HPDE6-E6E7 (cell line): ENCODE results near the gene SEC14L2.

ENCODE experiments used
- DNase-seq: peaks from one replicate; pipeline ENCODE4 v3.0.0; 2011; ENCODE audit warnings: missing footprints; ENCODE audit errors: extremely low spot score

The SEC14L2 gene

DNA sequence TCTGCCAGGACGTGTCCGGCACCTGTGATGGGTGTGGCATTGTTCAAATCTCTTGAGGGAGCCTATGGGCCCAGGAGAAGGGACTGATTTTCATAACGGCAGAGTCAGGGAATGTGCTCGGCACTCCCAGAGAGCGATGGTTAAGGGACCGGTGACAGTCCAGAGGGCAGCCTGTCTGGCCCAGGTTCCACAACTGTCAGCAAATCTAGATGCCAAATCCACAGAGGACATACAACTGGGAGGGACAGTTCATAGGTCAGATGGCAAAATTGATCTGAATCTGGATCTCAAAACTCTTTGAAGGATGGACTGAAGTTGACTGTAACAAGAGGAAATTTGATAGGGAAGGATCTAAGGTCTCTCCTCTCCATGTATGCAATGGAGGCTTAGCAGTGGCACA lies 7.5 kb downstream of the SEC14L2 start:
- DNase-seq, result no peak

DNA sequence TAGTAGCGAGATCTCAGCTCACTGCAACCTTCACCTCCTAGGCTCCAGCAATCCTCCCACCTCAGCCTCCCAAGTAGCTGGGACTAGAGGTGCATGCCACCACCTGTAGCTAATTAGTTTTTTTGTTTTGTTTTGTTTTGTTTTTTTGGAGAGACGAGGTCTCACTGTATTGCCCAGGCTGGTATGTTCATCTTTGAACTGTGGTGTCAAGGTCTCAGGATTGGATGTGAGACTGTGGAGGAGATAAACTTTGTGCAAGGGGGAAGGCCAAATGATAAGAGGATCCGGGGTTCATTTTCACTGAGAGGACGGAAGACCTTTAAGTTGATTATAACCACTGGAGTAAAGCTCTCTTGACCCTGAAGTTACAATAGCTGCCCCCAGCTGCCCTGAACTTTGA lies 8.9 kb downstream of the SEC14L2 start:
- no peak for DNase-seq

DNA sequence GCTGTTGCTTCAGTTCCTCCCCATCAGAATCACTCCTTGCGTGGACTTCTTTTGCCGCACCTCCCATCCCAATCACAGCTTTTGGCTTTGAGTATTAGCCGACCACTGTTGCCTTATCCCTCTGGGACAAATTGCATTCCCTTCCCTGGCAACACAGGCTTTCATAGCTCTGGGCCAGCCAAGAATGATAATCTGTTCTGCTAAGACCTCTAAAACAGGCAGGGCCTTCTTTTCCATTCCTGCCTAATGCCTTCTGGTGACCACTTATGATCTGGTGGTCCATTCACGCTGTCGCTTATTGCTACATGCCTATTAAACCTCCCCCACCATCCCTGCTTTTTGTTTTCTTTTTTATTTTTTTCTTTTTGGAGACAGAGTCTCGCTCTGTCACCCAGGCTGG lies 9.6 kb downstream of the SEC14L2 start:
- no peak for DNase-seq

DNA sequence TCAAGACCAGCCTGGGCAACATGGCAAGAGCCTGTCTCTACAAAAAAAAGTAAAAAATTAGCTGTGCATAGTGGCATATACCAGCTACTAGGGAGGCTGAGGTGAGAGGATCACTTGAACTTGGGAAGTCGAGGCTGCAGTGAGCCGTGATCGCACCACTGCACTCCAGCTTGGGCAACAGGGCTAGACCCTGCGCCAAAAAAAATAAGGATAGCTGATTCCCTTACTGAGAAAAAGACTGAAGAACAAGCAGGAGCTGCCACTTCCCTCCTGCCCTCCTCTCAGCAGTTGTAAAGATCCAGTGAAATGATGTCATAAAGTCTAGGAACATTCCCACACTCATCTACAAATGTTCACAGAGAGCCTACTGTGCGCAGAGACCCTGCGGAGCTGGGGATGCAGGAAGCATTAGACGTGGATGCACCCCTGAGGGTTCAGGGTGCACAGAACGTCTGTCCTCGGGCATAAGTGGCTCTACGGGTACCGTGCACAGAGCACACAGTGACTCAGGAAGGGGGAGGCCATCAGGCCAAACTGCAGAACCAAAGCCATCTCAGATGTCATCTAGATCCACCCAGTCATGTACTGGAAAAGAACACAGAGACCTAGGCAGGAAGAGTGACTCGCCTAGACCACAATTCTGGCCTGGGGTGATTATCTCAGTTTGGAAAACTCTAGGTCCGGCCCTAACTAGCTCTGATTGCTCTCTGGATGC lies 11.7 kb downstream of the SEC14L2 start:
- no peak for DNase-seq

DNA sequence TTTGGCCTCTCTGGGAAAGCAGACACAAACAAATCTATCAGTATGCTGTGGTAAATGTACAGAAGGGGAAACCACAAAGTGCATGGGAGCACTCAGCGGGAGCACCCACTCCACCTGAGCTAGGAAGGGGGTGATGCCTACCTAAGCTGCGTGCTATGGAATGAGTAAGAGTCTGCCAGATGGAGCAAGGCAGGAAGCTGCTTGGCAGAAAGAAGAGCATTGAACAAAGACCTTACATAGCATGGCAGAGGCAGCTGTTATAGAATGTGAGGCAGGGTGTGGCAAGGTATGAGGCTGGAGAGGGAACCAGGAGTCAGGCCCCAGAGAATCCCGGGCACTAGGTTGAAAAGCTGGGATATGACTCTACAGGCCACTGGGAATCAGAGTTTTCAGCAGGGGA lies 15.0 kb downstream of the SEC14L2 start:
- no peak for DNase-seq

DNA sequence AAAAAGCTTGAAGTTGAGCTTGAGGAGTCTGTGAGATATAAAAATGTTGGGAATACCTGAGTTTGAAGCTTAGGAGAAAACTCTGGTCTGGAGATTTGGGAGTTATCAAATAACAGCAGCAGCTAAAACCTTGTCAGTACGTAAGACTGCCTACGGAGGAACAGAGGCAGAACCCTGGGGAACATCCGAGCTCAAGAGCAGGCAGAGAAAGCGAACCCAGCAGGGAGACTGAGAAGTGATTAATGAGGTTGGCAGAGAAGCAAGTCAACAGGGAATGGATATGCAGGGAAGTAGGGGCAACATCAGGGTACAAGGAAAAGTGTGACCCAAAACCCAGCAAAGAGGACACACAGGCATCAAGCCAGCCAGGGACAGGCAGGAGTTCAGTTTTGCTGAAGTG lies 16.2 kb downstream of the SEC14L2 start:
- no peak for DNase-seq

DNA sequence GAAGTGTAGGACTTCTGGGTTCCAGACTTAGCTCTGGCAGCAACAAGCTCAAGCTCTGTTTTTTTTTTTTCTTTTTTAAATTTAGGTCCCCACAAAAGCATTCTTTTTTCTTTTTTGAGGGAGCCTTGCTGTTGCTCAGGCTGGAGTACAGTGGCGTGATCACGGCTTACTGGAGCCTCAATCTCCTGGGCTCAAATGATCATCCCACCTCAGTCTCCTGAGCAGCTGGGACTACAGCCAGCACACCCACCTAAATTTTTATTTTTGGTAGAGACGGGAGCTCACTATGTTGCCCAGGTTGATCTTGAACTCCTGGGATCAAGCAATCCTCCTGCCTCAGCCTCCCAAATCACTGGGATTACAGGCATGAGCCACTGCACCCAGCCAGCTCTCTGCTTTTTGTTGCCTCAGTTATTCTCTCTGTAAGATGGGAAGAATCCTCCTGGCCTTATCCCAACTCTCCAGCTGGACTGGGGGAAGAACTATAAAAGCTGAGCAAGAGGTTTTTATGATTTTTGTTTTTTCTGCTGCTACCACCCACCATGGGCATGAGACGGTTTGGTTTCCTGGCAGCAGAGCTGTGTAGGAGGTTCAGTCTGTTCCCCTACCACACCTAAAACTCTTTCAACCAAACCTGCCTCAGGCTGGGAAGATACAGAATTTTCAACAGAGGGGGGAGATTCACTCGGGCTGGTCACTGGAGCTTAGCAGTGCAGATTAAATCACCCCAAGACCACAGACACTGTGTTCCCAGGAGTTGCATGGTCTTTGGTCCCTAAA lies 17.1 kb downstream of the SEC14L2 start:
- DNase-seq, result no peak

DNA sequence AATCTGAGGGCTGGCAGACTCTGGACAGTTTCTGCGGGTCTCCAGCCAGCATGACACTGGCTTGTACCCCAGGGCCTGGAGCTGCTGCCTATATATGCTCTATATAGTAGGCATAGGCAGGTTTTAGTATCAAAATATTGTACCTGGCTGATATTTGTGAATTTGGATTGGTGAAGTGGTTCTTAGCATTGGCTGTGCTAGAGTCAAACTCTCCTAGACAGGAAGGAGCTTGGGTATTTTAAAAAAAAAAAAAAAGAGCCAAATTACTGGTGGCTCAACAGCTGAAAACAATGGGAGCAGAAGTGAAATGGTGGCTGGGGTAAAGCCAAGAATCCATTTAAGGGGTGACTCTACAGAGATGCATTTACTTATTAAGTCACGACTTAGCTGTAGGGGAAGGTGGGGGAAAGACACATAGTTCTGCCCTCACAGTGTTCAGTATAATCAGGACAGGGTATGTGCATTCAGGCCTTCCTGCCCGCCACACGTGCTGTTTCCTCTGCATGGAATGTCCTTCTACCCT lies 17.8 kb downstream of the SEC14L2 start:
- no peak for DNase-seq

DNA sequence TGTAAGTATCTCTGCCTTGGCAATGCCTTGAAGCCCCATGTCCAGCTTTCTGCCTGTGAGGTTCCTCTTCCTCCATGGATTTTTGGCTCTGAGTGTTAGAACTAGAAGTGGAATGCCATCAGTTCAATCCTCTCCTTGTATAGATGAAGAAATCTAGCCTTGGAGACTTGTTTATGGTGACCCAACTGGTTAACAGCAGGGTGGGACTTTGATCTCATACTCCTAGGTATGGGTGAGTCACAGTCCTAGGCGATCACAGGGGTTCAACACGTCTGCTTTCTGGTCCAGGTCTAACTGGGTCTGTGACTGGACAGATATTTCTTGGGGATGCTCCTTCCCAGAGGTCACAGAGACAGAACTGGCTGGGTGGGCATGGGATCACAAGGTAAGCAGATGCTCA lies 19.6 kb downstream of the SEC14L2 start:
- DNase-seq, result no peak

DNA sequence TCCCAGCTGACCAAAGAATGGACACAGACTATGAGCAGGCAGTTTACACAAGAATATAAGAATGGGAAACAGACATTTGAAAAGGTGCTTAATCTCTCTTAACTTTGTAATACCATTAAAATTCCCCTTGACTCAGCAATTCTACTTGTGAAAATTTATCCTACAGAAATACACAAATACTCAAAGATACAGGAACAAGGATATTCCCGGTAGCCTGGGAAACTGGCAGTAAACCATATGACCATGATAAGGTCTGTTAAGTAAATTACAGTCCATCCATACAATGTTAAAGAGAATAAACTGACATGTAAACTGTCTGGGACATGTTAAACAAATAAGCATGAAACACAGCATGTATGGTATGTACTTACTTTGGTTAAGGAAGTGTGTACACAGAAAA lies 20.0 kb downstream of the SEC14L2 start:
- no peak for DNase-seq

DNA sequence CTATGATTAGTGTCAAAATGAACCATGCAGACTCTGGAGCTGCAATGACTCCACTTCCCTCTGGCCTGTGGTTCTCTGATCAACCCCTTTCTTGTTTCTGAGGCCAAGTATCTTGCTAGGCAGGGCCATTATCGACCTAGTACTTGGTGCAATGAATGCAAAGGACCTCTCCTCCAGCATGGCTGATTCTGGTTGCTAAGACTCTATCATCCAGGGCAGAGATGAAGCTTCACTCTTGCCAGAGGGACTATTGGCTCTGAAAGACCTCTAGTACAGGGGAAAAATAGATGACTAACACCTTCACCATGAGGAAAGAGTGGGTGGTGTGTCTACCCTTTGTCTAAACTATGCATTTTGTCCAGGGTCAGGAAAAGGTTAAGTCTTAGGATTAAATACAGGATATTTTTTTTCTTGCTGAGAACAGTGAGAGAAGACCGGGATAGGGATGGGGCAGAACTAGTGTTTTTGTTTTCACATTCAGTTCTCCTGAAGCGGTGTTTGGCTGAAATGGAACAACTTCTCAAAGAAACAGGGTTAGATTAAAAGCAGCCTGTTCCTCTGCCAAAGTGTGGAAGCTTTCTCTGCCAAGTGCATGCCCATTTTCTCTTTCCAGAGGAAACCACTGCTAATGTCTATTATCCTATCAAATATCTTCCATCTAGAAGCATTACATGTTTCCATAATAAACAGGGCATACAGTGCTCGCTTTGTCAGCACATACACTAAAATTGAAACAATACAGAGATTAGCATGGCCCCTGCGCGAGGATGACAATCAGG lies 23.7 kb downstream of the SEC14L2 start:
- no peak for DNase-seq

DNA sequence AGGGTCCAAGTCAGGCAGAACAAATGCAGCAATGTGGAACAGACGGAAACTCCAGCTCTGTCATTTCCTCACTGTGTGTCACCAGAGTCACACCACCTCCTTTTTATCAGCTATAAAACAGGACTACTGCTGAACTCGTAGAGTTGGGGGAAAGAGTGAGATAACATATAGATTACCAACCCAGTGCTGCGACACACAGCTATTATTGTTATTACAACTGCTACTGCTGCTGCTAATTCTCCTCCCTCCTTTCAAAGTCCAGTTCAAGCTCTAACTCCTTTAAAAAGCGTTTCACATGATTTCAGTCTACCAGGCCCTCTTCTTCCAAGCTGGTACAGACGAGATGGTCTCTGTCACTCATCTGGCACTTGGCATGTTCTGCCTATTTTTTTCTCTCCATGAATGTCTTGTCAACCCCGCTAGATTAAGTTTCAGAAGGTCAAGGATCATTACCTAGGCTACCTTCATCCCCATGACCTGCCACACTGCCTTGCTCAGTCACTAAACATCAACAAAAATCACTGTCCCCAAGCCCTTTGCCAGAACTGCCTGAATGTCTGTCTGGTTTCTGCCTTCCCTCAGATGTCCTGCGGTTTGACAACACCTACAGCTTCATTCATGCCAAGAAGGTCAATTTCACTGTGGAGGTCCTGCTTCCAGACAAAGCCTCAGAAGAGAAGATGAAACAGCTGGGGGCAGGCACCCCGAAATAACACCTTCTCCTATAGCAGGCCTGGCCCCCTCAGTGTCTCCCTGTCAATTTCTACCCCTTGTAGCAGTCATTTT lies 25.1 kb downstream of the SEC14L2 start:
- DNase-seq, result no peak

DNA sequence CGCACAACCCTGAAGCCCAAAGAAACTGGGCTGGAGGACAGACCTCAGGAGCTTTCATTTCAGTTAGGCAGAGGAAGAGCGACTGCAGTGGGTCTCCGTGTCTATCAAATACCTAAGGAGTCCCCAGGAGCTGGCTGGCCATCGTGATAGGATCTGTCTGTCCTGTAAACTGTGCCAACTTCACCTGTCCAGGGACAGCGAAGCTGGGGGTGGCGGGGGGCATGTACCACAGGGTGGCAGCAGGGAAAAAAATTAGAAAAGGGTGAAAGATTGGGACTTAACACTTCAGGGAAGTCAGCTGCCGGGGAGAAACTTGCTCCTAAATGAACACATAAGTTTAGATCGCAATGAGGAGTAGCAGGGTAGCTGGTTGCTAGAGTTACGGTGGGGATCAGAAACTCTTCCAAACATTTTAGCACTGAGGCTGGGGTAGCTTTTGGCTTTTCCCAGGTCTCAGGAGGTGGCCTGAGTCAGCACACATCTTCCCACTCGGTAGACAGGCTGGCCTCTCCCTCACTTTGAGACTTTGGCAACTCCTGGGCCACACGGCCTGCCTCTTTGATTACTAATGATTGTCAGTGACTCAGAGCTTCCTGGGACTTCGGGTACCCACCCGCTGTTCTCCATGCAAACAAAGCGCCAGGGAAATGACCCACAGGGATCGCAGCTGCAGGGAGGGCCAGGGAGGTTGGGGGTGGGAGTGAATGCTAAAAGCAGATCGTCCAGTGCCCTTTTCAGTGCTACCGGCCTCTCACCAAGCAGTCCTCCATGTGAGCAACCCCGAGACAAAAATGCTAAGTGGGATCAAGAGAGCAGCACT lies 25.9 kb downstream of the SEC14L2 start:
- DNase-seq, result peak; percentile 80

DNA sequence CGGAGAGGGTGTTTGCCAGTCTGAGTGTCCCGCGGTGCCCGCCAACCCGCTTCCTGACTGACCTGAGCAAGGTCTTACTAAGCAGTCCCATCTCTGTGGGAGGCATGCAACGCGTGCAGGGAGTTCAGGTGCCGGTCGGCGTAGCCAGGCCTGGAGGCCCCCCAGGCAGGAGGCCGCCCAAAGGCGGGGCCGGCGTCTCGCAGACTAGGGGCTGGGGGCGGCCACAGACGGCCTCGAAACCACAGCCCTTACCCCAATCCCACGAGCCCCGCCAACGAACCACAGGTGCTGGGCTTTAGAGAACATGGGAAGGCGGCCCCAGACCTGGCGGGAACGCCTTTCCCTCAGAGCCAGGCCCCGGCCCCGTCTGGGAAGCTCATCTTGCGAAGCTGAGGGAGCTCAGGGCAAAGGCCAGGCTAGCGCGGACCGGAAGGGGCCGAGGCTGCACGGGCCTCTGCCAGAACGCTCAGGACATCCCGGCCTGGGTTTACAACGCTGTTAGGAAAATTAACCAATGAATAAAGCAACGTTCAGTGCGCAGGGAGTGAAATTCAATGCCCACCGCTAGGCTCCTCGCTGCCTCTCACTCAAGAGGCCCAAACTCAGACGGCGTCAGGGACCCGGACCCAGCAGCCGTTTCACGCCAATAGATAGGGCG lies 26.6 kb downstream of the SEC14L2 start:
- DNase-seq, result no peak

DNA sequence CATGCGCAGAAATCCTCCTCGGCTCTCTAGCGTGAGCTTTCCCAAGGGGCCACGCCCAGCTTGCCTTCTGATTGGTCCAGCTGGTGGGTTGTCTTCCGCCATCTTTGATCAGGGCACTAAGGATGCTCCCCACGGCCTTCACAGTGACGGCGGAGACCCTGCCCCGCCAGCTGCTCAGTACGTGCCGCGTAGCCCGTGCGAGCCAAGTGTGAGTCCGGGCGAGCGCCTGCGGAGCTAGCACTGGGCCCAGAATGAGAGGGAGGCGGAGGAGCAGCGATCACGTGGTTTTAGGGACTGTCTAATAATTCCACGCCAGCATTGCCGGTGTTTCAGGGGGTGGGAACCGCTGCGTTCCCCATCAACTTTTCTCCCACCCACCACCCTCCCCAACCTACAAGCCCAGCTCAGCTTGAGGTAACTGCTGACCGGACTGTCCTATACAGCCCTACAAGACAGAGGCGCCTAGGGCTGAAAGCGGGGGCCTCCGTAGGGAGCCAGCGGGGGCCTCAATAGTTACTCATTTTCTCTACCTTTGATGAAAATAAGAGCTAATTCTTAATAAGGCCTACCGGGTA lies 27.2 kb downstream of the SEC14L2 start:
- DNase-seq, result peak; percentile 87

DNA sequence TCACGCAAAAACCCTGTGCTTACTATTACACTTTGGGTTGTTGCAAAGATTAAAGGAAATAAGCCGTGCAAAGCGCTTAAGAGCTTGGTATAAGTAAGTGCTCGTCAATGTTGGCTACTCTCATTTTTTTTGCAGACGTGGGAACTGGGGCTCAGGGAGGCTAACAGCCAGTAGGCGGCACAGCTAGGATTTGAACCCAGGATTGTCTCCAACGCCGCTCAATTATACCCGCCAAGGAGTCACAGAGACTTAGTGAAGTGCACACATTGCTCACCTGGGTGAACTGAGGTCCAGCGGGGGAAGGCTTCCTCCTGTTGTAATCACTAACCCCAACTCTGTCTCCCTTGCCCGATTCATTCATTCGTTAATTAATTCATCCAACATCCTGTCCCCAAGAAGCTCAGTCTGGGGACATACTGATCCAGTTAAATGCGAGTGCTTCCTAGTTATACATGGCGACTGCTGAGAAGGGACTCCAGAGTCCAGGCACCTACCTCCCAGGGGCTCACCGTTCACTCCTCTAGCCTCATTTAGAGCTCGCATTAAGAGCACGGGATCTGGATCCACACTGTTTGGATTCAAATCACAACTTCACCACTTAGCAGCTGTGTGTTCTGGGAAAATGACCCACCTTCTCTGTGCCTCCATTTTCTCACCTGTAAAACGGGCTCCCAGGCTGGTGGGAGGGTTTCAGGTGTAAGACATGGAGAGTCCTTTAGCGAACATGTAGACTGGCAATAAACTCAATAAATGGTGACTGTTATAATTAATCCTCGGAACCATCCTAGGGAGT lies 27.9 kb downstream of the SEC14L2 start:
- DNase-seq, result no peak

DNA sequence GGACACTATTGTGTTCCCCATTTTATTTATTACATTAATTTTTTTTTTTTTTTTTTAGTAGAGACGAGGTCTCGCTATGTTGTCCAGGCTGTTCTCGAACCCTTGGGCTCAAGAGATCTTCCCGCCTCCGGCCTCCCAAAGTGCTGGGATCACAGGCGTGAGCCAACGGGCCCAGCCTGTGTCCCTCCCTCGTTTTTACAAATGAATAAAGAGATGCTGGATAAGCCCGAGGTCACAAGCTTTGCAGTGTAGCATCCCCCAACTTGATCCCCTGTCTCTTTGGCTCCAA lies 28.5 kb downstream of the SEC14L2 start:
- no peak for DNase-seq

DNA sequence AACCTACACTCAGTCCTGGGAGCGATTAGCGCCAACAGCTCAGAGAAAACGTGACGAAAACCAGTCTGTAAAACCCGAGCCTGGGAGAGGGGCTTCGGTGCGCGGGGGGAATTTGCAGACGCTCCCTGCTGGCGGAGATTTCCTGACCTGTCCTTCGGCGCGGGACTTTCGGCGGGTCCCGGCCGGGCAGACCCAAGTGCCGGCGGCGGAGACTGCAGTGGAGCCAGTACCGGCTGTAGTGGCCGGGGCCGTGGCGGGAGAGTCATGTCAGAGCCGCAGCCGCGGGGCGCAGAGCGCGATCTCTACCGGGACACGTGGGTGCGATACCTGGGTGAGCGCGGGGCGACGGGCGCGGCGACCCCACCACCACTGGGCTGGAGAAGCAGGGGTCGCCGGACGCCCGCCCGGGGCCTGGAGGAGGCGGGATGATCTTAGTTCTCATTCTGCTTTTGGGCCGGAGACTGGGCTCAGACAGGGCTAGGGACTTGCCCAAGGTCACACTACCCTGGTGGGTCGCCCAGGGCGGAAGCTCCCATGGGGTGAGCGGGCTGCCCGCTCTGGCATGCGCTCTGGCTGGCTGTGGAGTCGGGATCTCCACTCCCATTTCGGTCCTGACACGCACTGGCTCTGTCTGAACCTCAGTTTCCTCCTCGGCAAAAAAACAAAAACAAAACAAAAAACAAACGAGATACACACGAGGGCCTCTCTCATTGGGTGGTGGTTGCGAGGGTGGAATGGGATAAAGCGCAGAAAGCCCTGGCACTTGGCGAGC lies 29.0 kb downstream of the SEC14L2 start, which contains the start of gene MTFP1:
MTFP1 (plus strand) TSS at position 153 of the 772 bp plus-strand sequence; CDS start at position 265, 112 bp downstream.
- no peak for DNase-seq
